Activated naive CD4-positive, alpha-beta T cell treated with anti-CD3 and anti-CD28 coated beads, Interleukin-2, amount 50 U/mL, for 72 hours (primary cell): ENCODE results near the gene AMMECR1. TPM values are rescaled to one million over a fixed set of nuclear protein-coding genes. Genes with fewer than 3 reads are reported as not detected.
A peak's percentile ranks its signal among the peaks of the same experiment; 100 is the strongest.
"Not testable (repeated sequence)": the region's sequence is repeated elsewhere in the genome, so short reads cannot be mapped to it uniquely, and the experiment has no call there.

Source experiments
- ATAC-seq, 2 donors: fragments of 150-1000 bp; cut with Tn5 transposase; 2 replicates each; pipeline ENCODE4 v1.10.0; 2021; ENCODE audit warnings: mild to moderate bottlenecking in 2 of 2, moderate library complexity in 2 of 2
- DNase-seq, 2 donors: peaks; one replicate each; pipeline ENCODE4 v3.0.0; 2021 to 2022; ENCODE audit warnings: low spot score in 2 of 2
- H3K27ac Mint-ChIP-seq, 2 donors: one replicate each; pipeline ENCODE4 v1.8.0; 2022; ENCODE audit warnings: mild to moderate bottlenecking in 2 of 2, mixed read lengths in 2 of 2
- H3K36me3 Mint-ChIP-seq, 2 donors: one replicate each; pipeline ENCODE4 v1.8.0; 2022; ENCODE audit warnings: mixed read lengths in 2 of 2
- H3K9me3 Mint-ChIP-seq, 2 donors: one replicate each; pipeline ENCODE4 v1.8.0; 2022; ENCODE audit warnings: mixed read lengths in 2 of 2
- total RNA-seq, 2 donors: library from RNA; stranded (reverse); gene quantifications; one replicate each; pipeline ENCODE4 v1.2.3, GENCODE V29; 2022

The AMMECR1 gene
- total RNA-seq, 2 donors from 2014 or later: 4.1 to 8.7 TPM

DNA sequence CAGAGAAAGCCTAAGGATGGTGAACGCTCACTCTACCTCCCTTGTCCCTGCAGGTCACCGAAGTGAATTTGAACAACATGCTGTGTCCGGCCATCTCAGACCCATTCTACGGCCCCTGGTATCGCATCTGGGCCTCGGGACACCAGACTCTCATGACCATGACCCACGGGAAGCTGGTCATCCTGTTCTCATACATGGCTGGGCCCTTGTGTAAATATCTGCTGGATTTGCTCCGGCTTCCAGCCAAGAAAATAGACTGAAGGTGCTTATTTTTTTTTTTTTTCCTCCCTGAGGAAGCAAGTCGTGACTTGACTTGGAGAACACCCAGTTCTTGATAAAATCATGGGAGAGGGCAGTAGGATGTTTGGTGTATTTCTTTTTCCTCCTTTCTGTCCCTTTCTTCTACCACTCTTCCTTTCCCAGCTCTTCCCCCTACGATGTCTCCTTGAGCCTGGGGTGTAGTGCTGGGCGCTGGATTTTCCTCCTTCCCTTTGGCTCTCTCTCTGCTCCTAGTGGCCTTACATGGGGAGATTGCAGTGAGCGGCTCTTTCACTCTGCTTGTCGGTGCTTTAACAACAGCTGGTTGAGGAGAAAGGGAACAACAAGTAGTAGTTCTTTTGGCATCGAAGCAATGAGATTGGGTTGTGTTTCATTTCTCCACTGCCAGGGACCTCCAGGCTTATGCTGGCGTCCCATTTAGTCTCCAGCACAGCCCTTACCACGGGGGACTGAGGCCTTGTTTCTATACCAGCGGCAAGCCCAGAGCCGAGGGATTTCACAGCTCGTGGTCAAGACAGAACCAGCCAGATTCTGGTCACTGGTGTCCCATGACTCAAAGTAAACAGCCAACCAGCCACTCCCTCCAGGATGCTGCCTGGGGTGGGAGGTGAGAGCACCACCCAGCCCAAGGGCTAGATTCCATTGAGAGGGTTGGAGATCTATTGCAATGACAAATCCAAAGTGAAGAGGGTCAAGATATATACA is 144.4 kb downstream of the AMMECR1 start:
- ATAC-seq: no peak
- Mint-ChIP-seq H3K27ac (no peak overlapping the region), H3K36me3 (peaks cover 0 to 6% of the 10 kb centered on the region in 2 donors)

DNA sequence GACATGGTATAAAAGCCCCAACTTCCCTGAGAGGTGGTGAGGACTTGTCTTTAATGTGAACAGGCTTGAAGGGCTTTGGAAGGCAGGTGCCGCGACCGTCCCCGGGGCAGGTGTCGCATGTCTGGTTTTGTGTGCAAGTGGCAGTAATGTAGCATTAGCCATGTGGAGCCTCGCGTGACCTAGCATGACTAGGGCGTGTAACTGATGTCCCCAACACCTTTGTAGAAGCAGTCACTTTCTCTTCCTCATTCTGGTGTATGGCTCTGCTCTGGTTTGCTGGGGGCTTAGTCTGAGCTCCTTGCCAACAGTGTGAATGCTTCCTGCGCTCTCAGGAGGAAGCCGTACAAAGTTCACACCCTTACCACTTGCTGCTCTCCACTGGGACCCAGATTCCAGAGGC is 145.7 kb downstream of the AMMECR1 start:
- ATAC-seq: no peak
- DNase-seq: no peak
- H3K9me3 Mint-ChIP-seq: no peaks in the 10 kb centered on the region
- peaks cover 0 to 6% of the 10 kb centered on the region in 2 donors for H3K36me3 Mint-ChIP-seq
- peak overlapping the region; percentile 69 to 81 for H3K27ac Mint-ChIP-seq

More for the DNA sequence above, 144.4 kb downstream of the AMMECR1 start:
- DNase-seq: no peak
- H3K9me3 Mint-ChIP-seq: no peaks in the 10 kb centered on the region

DNA sequence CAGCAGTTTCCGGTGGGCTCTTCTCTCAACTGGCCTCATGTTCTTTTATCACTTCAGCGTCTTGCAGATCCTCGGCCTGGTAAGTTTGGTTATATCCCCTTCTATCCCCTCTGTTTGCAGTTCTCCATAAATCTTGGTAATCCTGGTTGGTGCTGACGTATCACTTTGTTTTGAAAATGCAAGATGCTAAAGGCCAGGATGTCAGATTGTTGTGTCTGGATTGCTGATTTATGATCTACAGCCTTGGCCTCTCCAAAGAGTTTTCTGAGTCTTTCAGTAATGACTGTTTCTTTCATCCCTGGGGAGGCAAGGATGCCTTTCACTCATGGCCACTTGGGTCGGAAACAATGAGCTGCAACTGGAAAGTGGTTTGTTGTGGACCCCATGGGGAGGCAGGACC is 146.4 kb downstream of the AMMECR1 start:
- ATAC-seq (no peak), DNase-seq (no peak)
- Mint-ChIP-seq H3K36me3 (peaks cover 0 to 6% of the 10 kb centered on the region in 2 donors), H3K9me3 (no peaks in the 10 kb centered on the region), H3K27ac (peak overlapping the region in 1 of 2 donors; percentile 69)

DNA sequence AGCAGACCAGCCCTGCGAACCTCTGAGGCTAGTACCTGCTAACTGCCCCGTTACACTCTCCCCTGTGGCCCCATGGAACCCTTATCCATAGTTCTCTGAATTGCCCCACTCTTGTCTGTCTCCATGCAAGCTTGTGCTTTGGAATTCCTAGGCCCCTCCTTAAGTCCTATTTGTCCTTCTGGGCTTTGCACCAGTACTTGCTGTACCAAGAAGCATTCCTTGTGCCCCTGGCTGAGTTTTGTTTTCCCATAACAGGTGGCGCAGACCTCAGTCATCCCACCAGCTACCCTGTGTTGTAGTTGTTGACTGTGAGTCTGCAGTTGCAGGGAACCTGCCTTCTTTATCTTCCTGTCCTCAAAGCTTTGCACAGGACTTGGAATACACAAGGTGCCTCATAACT is 147.9 kb downstream of the AMMECR1 start:
- Mint-ChIP-seq H3K9me3 (no peaks in the 10 kb centered on the region), H3K27ac (no peak overlapping the region), H3K36me3 (peaks cover 0 to 6% of the 10 kb centered on the region in 2 donors)
- ATAC-seq: no peak
- no peak for DNase-seq

- H3K27ac Mint-ChIP-seq: no peak overlapping the region
- peaks cover 0 to 6% of the 10 kb centered on the region in 2 donors for H3K36me3 Mint-ChIP-seq
- ATAC-seq (no peak), DNase-seq (no peak)
- H3K9me3 Mint-ChIP-seq: no peaks in the 10 kb centered on the region
Measured at GRCh38 chrX:110168585-110168984, 149.3 kb downstream of the AMMECR1 start.

DNA sequence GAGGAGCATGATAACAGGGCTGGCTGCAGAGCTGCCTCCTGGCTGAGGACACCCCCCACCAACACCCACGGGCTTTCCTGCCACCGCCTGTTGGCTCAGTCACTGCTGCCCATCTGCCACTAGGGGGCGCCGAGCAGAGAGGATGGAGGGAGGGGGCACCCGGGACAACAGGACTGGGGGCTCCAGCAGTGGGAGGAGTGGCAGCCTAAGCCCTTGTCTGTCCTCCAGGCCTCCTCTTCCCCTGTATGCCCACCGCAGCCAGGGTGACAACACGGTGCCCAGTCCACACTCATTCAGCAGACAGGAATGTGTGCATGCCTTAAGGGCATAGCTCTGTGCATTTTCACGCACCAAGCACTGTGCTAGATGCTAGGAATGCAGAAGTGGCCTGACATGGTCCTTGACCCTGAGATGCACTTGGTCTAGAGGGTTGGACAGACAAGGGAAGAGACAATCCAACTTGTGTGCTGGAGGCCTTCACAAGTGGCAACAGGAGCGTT is 149.9 kb downstream of the AMMECR1 start:
- H3K27ac Mint-ChIP-seq: no peak overlapping the region

DNA sequence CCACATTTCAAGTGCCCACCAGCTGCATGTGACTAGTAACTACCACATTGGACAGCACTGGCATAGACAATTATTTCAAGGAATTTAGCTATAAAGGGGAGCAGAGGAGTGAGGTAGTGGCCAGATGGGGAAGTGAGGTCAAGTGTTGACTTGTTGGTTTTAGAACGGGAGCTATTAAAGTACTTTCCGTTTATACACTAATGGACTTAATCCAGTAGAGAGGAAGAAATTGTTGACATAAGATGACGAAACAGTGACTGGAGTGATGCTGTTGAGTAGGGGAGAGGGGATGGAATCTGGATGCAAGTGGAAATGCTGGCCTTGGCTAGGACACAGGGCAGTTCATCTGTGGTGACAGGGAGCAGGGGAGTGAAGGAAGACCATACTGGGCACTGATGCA is 154.4 kb downstream of the AMMECR1 start:
- DNase-seq: no peak
- Mint-ChIP-seq H3K9me3 (no peaks in the 10 kb centered on the region), H3K36me3 (no peaks in the 10 kb centered on the region), H3K27ac (no peak overlapping the region)
- no peak for ATAC-seq

More for the DNA sequence above, 149.9 kb downstream of the AMMECR1 start:
- peak in 1 of 2 donors; percentile 44 for DNase-seq
- peak; percentile 34 to 51 for ATAC-seq
- Mint-ChIP-seq H3K36me3 (peaks cover 0 to 6% of the 10 kb centered on the region in 2 donors), H3K9me3 (no peaks in the 10 kb centered on the region)

DNA sequence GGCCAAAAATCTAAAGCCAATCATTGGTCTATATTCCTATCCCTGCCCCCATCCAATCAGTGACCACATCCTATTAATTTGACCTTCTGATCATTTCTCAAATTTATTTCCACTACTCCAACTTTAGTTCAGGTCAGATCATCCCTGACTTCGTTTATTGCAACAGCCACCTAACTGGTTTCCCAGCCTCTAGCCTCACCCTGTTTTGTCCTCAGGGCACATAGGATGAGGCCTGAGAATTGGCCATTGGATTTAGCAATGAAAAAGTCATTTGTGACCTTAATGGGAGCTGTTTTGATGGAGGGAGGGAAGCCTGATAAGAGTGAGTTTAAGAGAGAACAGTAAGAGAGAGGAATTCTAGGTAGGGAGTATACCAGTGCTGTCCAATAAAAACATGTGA is 155.0 kb downstream of the AMMECR1 start:
- no peaks in the 10 kb centered on the region for H3K9me3 Mint-ChIP-seq
- DNase-seq (no peak), ATAC-seq (no peak)
- H3K36me3 Mint-ChIP-seq: no peaks in the 10 kb centered on the region
- no peak overlapping the region for H3K27ac Mint-ChIP-seq

DNA sequence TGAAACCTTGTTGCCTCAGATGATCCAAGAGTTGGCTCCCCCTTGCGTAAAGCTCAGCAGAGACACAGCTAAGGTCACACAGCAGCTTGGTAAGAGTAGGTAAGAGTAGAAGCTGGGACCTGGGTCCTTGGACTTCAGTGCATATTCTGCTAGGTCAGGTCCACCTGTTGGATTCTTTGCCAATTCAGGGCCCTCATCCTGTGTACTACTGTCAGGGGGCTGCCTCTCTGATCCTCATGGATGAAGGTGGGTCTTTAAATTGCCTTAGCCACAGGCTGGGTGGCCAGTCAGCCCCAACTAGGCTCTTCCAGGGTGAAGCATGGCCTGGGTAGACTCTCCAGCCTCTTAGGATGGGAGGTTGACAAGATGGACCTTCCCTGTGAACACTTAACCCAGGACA is 155.8 kb downstream of the AMMECR1 start:
- Mint-ChIP-seq H3K27ac (no peak overlapping the region), H3K36me3 (no peaks in the 10 kb centered on the region), H3K9me3 (no peaks in the 10 kb centered on the region)
- ATAC-seq (no peak), DNase-seq (no peak)

- no peak overlapping the region for H3K27ac Mint-ChIP-seq
- ATAC-seq: no peak
- H3K9me3 Mint-ChIP-seq: no peaks in the 10 kb centered on the region
- no peak for DNase-seq
- H3K36me3 Mint-ChIP-seq: no peaks in the 10 kb centered on the region
Measured at GRCh38 chrX:110161361-110161686, 156.6 kb downstream of the AMMECR1 start.

- DNase-seq (no peak), ATAC-seq (no peak)
- H3K36me3 Mint-ChIP-seq: no peaks in the 10 kb centered on the region
- H3K9me3 Mint-ChIP-seq: no peaks in the 10 kb centered on the region
- no peak overlapping the region for H3K27ac Mint-ChIP-seq
Measured at GRCh38 chrX:110159865-110160264, 158.0 kb downstream of the AMMECR1 start.

GRCh38 chrX:110159235-110159634 is 158.7 kb downstream of the AMMECR1 start:
- H3K36me3 Mint-ChIP-seq: no peaks in the 10 kb centered on the region
- DNase-seq: no peak
- ATAC-seq: no peak
- H3K27ac Mint-ChIP-seq: peak overlapping the region in 1 of 2 donors; percentile 69
- no peaks in the 10 kb centered on the region for H3K9me3 Mint-ChIP-seq

DNA sequence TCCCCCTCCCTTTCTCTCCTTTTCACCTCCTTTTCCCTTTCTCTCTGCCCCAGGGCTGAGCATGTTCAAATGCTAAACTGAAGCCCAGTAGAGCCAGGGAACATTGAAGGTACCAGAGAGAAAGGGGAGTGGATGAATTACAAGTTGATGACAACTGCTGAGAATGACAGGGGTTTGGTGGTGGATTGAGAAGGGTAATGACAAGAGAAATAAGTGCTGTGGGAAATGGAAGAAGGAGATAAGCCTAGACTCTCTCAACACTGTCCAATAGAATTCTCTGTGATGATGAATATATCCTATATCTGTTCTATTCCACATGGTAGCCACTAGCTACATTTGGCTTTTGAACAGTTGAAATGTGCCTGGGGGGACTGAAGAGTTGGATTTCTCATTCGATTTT is 160.4 kb downstream of the AMMECR1 start:
- ATAC-seq: no peak
- no peak for DNase-seq
- no peaks in the 10 kb centered on the region for H3K9me3 Mint-ChIP-seq
- H3K27ac Mint-ChIP-seq: no peak overlapping the region
- no peaks in the 10 kb centered on the region for H3K36me3 Mint-ChIP-seq

GRCh38 chrX:110156167-110156754 is 161.6 kb downstream of the AMMECR1 start:
- Mint-ChIP-seq H3K27ac (no peak overlapping the region), H3K36me3 (no peaks in the 10 kb centered on the region), H3K9me3 (no peaks in the 10 kb centered on the region)
- DNase-seq (no peak), ATAC-seq (no peak)

- Mint-ChIP-seq H3K36me3 (no peaks in the 10 kb centered on the region), H3K9me3 (no peaks in the 10 kb centered on the region), H3K27ac (no peak overlapping the region)
- no peak for DNase-seq
- no peak for ATAC-seq
Measured at GRCh38 chrX:110155759-110156158, 162.1 kb downstream of the AMMECR1 start.

- not testable (repeated sequence) for H3K36me3 Mint-ChIP-seq
Measured at GRCh38 chrX:110154328-110154727, 163.6 kb downstream of the AMMECR1 start.

DNA sequence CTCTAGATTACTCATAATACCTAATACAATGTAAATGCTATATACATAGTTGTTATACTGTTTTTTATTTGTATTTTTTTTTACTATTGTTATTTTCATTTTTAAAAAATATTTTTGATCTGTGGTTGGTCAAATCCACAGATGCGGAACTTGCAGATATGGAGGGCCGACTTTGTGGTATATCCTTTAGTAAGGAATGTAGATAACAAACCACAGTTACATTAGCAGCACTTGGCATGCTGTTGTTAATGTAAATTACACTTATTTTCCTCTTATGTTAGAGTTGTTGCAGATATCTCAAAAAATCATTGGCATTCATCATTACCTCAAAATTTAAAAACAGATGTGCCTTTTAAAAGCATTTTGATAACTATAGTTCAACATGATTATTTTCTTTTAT is 164.0 kb downstream of the AMMECR1 start:
- no peak for ATAC-seq
- no peak overlapping the region for H3K27ac Mint-ChIP-seq
- H3K36me3 Mint-ChIP-seq: no peaks in the 10 kb centered on the region
- no peaks in the 10 kb centered on the region for H3K9me3 Mint-ChIP-seq
- no peak for DNase-seq

More at GRCh38 chrX:110154328-110154727, 163.6 kb downstream of the AMMECR1 start:
- not testable (repeated sequence) for H3K9me3 Mint-ChIP-seq, ATAC-seq, H3K27ac Mint-ChIP-seq, DNase-seq
